IPS-NIHi7 (cell line): ENCODE results near the gene LGI2.

Experiments used
- DNase-seq: peaks from one replicate; pipeline ENCODE4 v3.0.0; 2012; ENCODE audit warnings: mixed read lengths; ENCODE audit errors: extremely low spot score

The LGI2 gene

GRCh38 chr4:24966076-24966475 is 64.7 kb downstream of the LGI2 start:
- no peak for DNase-seq

GRCh38 chr4:24965627-24966026 is 65.1 kb downstream of the LGI2 start:
- no peak for DNase-seq

GRCh38 chr4:24963277-24963676 is 67.5 kb downstream of the LGI2 start:
- no peak for DNase-seq

- DNase-seq = no peak
These were observed 72.9 kb downstream of the LGI2 start for GRCh38 chr4:24957886-24958285.

GRCh38 chr4:24956763-24957162 is 74.0 kb downstream of the LGI2 start:
- no peak for DNase-seq

- no peak for DNase-seq
These were observed 74.7 kb downstream of the LGI2 start for GRCh38 chr4:24956091-24956490.

- DNase-seq = no peak
These were observed 78.1 kb downstream of the LGI2 start for GRCh38 chr4:24952667-24953066.

GRCh38 chr4:24949970-24950369 is 80.8 kb downstream of the LGI2 start:
- no peak for DNase-seq
